HT1080 (cell line): ENCODE data around the gene SV2C. TPM values are rescaled to one million over a fixed set of nuclear protein-coding genes. Genes with fewer than 3 reads are reported as not detected.

Experiments used
- small RNA-seq: library from RNA; depleted of rRNA; stranded (forward); fragments of <200 nt; gene quantifications from one replicate; pipeline ENCODE3, GENCODE V24; 2014
- total RNA-seq: library from RNA; depleted of rRNA; stranded (reverse); fragments of >200 nt; shearing (Covaris generic); gene quantifications from 2 replicates; pipeline ENCODE4 v1.2.3, GENCODE V29; 2014

Gene SV2C
- total RNA-seq, 1 experiment from 2014 or later = not detected

Small RNA genes lying within 50 kb of the gene (small RNA-seq; reads per million reads assigned to genes)
- not detected for gene AC113404.2
- gene RNA5SP186 = not detected
